ENCODE measurements around the gene AUNIP.

DNA sequence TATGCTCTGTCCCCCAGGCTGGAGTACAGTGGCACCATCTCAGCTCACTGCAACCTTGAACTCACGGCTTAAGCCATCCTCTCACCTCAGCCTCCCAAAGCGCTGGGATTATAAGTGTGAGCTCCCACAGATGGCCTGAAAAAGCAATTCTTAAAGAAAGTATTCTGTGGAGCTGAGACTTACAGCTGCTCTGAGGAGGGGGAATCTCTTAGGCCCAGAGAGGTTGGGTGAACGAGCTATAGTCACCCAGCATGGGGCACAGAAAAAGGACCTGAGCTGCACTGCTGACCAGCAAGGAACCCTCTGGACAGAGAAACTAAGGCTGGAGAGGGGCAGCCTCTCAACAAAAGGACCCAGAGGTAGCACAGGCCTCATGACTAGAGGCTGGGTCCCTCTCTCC, 15.0 kb upstream of the AUNIP start:
- TF ChIP-seq, protein P1, sequence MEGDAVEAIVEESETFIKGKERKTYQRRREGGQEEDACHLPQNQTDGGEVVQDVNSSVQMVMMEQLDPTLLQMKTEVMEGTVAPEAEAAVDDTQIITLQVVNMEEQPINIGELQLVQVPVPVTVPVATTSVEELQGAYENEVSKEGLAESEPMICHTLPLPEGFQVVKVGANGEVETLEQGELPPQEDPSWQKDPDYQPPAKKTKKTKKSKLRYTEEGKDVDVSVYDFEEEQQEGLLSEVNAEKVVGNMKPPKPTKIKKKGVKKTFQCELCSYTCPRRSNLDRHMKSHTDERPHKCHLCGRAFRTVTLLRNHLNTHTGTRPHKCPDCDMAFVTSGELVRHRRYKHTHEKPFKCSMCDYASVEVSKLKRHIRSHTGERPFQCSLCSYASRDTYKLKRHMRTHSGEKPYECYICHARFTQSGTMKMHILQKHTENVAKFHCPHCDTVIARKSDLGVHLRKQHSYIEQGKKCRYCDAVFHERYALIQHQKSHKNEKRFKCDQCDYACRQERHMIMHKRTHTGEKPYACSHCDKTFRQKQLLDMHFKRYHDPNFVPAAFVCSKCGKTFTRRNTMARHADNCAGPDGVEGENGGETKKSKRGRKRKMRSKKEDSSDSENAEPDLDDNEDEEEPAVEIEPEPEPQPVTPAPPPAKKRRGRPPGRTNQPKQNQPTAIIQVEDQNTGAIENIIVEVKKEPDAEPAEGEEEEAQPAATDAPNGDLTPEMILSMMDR (IDR thresholded peaks at IDR 0.05; ENCODE audit: extremely low read depth in 1 of 2, insufficient read depth in 1 of 2, low read depth in 1 of 2, low read length in 2 of 2), result no peak
- no peak for TF ChIP-seq EZH2 (IDR thresholded peaks at IDR 0.05; ENCODE audit: borderline replicate concordance, low read depth, low read length, severe bottlenecking)
- no peak for TF ChIP-seq FOS (IDR thresholded peaks at IDR 0.05; ENCODE audit: borderline replicate concordance, insufficient read depth, low read length)
- no peak for TF ChIP-seq POLR2A (IDR thresholded peaks at IDR 0.05; ENCODE audit: low read depth, low read length)
- no peak for TF ChIP-seq POLR2AphosphoS5 (IDR thresholded peaks at IDR 0.05; ENCODE audit: insufficient read depth, low read depth, low read length)
- TF ChIP-seq JUN (IDR thresholded peaks at IDR 0.05; ENCODE audit: borderline replicate concordance, insufficient read depth, insufficient read length, low read depth), result no peak
- TF ChIP-seq MYC (IDR thresholded peaks at IDR 0.05; ENCODE audit: low read depth, low read length), result no peak
- TF ChIP-seq, protein P2, sequence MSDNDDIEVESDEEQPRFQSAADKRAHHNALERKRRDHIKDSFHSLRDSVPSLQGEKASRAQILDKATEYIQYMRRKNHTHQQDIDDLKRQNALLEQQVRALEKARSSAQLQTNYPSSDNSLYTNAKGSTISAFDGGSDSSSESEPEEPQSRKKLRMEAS (IDR thresholded peaks at IDR 0.05; ENCODE audit: insufficient read depth, insufficient read length), result no peak
